DMS 273 (cell line): ENCODE measurements around the gene TMC1.
A peak's percentile ranks its signal among the peaks of the same experiment; 100 is the strongest.
"Not testable (repeated sequence)": the region's sequence is repeated elsewhere in the genome, so short reads cannot be mapped to it uniquely, and the experiment has no call there.

Source experiments
- DNase-seq: peaks from one replicate; lab custom pipeline; 2025; ENCODE audit not compliant: unreplicated experiment; lab: John Stamatoyannopoulos, UW

The TMC1 gene

GRCh38 chr9:72524820-72525540, 3.6 kb downstream of the TMC1 start:
- peak; percentile 23 for DNase-seq

GRCh38 chr9:72526901-72527800, 5.7 kb downstream of the TMC1 start:
- peak; percentile 79 for DNase-seq

GRCh38 chr9:72527801-72528195, 6.4 kb downstream of the TMC1 start:
- peak; percentile 18 for DNase-seq

GRCh38 chr9:72529531-72529930, 8.1 kb downstream of the TMC1 start:
- no peak for DNase-seq

GRCh38 chr9:72533322-72533721, 11.9 kb downstream of the TMC1 start:
- no peak for DNase-seq

GRCh38 chr9:72534931-72535330, 13.5 kb downstream of the TMC1 start:
- no peak for DNase-seq

- no peak for DNase-seq
These were observed 15.7 kb downstream of the TMC1 start for GRCh38 chr9:72537011-72537545.

GRCh38 chr9:72537671-72538070, 16.3 kb downstream of the TMC1 start:
- DNase-seq = no peak

- no peak for DNase-seq
These were observed 17.7 kb downstream of the TMC1 start for GRCh38 chr9:72538921-72539702.

- DNase-seq = peak; percentile 80
These were observed 18.5 kb downstream of the TMC1 start for GRCh38 chr9:72539824-72540347.

- DNase-seq = no peak
These were observed 19.0 kb downstream of the TMC1 start for GRCh38 chr9:72540348-72540873.

GRCh38 chr9:72542537-72542833, 21.1 kb downstream of the TMC1 start:
- not testable (repeated sequence) for DNase-seq

- no peak for DNase-seq
These were observed 21.5 kb downstream of the TMC1 start for GRCh38 chr9:72542917-72543316.

- DNase-seq = peak; percentile 79
These were observed 29.9 kb downstream of the TMC1 start for GRCh38 chr9:72551306-72551705.

- no peak for DNase-seq
These were observed 30.9 kb downstream of the TMC1 start for GRCh38 chr9:72552356-72552755.

- no peak for DNase-seq
These were observed 32.8 kb downstream of the TMC1 start for GRCh38 chr9:72554221-72554641.

GRCh38 chr9:72557549-72557948, 36.1 kb downstream of the TMC1 start:
- DNase-seq = no peak

GRCh38 chr9:72560086-72560485, 38.7 kb downstream of the TMC1 start:
- DNase-seq = no peak

- no peak for DNase-seq
These were observed 42.4 kb downstream of the TMC1 start for GRCh38 chr9:72563806-72564205.

GRCh38 chr9:72564479-72565281, 43.3 kb downstream of the TMC1 start:
- DNase-seq = no peak
